DMS153 treated with DMSO at 0.1 percent for 48 hours (cell line): ENCODE data around the gene TMEM243.

Experiments
- DNase-seq: peaks from one replicate; lab custom pipeline; 2025; ENCODE audit not compliant: unreplicated experiment; lab: John Stamatoyannopoulos, UW

The TMEM243 gene

DNA sequence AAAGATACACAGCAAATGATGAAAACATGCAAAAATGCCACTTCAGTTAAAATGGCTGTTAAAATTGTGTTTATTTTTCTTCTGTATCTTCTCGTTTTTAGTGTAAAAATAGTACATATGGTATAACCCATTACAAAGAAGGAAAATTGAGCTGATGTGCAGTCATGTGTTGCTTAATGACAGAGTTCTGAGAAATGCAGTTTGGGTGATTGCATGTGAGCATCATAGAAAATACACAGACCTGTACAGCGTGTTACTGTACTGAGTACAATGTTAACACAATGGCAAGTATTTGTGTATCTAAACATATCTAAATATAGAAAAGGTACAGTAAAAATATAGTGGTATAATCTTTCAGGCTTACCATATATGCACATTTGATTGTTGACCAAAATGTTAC lies 60.0 kb downstream of the TMEM243 start:
- DNase-seq, result no peak

DNA sequence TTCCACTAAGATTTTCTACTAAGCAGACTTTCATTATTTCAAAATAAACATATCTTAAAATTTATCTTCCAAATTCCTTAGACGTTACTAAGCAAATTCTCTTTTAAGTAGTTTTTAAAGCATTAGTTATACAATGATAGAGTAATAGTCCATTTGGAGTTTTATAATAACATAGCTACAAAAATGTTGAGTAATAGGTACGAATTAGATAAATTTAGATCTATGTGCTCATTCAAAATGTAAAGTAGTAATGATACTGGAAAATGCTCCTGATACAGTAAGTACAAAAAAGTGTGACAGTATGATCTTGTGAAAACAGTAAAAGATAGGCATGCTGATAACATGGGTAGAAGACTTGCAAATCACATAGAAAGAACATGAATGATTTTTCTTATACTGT lies 62.8 kb downstream of the TMEM243 start:
- DNase-seq, result no peak

DNA sequence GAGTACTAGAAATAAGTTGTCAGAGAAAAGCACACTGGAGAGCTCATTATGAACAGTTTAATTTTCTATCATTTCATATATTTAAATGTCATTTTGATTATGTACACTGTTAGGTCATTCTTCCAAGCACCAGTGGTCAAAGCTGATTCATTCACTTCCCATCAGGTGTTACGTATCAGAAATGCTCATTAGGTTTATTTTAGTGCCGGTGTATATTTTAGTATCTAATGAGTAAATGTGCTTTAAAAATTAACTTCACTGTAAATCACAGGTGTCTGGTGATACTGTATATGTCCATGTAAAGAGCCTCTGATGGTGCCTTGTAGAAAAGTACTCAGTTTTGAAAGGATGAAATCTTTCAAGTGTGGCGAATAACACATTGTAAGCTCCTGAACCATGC lies 63.7 kb downstream of the TMEM243 start:
- DNase-seq, result no peak

DNA sequence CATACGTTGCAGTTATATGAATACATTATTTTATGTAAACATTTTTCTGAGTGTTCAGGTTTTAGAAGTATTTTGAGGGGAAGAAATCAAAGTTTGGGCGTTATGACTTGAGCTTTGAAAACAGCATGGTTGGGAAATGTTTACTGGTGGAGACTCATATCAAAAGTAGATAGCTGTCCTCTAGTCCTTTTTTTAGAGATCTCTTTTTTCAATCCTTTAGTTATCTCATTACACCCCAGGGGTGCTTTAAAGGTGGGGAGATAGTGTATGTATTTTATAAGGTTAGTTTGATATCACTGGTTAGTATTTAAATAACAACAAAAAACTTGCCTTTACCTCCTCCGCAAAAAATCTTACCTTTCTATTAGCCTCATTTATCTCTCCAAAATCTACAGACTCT lies 65.0 kb downstream of the TMEM243 start:
- DNase-seq, result no peak

DNA sequence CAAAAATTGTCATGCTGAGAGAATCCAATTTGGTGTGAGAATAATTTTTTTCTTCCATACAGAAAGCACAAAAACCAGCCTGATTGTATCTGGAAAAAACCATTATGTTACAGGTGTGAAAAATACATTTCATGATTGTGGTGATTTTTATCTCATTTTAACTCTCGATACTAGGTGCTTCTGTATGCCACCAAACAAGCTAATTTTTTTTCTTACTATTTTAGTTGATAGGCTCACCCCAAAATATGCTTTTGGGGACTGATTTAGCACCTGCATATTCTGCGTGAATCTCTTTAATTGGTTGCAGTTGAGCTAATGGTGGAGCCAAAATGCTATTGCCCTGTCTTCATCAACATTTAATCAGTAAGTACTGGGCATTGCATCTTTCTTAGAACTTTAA lies 65.4 kb downstream of the TMEM243 start:
- no peak for DNase-seq

DNA sequence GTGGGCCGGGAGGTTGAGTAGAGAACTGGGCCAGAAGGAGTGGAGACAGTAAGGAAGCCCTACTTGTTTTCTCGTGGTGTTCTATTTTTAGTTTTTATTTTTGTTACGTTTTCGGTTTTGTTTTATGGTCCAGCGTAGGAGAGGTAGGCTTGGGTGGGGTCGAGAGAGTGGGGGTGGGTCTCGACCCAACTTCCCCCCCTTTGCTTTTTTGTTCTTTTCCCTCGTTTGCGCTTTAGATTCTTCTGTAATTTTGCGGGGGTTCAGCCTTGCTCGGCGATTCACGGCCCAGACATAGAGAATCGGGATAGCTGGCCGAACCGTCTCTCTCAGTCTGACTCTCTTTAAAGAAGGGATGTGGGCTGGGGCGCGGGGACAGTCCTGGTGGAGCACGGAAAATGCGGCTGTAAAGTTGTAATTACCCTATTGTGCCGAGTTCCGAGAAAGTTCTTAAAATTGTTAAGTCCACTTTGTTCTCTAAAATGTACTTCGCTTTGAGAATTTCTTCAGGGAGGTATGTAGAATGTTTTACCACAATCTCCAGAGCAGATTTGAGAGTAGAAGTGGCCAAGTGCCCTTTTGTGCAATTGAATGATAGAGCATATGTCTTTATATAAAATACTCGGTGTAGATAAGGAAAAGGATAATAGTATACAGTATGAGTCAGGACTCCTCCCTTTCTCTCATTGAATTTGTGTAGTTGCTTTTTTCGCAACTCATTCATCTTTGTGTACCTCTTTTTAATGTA lies 66.5 kb downstream of the TMEM243 start:
- DNase-seq, result no peak

DNA sequence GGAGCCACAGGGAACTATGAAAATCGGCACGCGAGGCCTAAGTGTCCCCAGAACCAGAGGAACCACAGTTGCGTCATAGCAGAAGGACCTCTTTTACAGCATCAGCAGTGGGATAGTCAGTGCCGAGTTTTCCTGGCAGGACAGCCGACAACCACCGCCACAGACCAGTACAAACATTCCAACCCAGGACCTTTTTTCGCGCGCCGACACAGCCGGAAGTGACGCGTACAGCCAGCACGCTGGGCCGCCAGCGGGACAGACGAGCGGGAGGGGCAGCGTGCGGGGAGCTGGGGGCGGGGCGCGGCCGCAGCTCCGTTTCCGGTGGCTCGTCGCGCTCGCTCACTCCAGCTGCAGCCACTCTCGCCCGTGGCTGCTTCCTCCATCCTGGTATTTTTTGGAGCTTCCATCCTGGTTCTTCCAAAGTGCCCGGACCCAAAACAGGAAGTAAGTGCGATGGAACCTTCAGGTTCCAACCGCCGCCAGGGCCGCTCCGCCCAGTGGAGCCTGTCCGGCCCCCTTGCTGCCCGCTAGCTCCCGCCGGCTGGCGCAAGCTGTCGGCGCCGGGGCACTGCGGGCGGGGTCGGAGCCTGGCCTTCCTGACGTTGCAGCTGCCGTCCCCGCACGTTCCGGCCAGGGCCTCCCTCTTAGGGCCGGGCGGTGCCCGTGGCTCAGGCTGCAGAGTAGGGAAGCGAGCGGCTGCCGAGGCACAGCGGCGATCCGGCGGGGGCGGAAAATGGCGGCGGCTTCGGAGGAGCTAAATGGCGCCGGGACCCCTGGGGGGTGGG lies 67.2 kb downstream of the TMEM243 start, which contains the start of gene DMTF1:
DMTF1 (plus strand) TSS at position 342 of the 785 bp plus-strand sequence. CDS start 12,489 bp downstream, outside the sequence.
- peak; percentile 85 for DNase-seq

DNA sequence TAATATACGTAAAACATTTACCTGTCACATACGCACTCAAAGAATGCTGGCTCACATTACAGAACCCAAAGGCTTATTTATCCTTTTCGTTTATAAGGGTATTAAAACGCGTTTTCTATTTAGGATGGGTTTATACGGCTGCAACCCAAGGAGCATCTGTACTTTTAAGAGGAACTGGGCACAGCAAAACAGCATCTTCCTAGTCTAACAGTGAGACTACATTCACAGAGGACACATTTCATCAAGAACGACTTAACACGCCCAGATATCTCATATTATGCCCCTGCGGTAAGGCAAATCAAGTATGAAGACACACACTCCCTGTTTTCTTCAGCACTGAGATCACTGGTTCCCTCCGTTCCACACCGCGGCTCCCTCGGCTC lies 67.8 kb downstream of the TMEM243 start:
- peak; percentile 66 for DNase-seq

DNA sequence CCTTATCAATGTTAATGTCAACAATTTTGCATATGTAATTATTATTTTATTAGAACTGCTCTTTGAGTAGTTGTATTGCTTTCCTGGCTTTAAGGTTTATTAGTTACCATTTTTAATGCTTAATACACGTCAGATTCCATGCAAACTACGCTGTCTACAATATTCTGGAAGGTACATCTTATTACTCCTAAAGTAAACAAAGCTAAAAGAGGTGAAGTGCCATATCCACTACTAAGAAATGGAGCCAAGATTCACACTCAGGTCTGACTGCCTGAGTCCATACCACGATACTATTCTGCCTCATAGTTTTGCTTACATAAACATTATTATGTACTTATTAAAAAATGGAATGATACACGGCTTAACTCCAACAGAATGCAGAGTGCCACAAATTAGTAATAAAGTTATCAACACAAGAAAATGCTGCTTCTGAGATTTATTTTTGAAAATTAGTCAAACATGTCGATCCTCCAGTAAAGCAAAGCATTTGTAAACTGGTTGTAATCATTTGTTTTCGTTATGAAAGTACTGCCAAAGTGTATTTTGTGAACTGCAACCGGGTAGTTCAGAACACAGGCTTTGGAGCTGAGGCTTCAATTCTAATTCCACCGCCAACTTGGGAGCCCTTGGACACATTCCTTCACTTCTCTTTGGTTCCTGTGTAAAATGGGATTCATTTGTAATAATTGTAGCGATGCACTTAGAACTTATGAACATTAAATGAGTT lies 68.4 kb downstream of the TMEM243 start:
- no peak for DNase-seq

DNA sequence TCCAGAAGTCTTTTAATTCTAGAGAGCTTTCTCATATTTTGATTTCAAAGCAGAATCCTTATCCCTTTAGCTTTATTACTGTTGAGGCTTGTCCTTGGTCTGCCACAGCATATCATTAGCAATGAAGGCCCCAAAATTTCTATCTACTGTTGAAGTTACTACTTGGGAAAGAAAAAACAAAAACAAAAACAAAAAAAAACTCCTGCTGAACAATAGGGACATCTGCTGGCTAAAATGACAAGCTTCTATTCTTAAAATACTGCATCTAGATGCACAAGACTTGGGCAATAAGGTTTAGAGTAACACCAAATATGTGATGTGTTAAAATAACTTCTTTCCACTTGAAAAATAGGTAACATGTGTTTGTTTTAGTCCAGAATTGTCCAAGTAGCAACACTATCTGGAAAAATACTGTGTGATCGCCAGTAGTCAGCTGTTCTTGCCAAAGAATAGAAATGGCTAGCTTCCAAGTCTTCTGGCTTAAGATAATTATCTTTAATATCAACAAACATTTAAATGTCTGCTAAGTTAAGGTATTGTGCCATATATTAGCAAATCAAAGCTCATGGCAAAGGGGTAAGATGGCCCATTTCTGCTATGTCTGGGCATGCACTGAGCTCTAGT lies 71.1 kb downstream of the TMEM243 start:
- DNase-seq, result peak; percentile 10

DNA sequence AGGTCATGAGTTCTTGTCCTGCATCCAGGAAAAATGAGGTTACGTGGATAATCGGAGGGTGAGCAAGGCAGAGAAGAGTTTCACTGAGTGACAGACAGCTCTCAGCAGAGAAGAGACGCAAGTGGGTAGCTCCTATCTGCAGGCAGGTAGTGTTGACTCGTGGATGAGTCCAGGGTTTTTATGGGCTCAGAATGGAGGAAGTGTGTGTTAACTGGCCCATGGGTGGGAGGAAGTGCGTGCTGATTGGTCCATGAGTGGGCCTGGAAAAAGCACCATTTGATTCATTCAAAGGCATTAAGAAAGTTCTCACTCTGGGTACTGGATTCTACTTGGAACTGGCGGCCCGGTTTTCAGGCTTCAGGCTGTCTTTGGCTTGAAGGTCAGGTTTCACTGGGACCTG lies 72.0 kb downstream of the TMEM243 start:
- DNase-seq, result no peak

DNA sequence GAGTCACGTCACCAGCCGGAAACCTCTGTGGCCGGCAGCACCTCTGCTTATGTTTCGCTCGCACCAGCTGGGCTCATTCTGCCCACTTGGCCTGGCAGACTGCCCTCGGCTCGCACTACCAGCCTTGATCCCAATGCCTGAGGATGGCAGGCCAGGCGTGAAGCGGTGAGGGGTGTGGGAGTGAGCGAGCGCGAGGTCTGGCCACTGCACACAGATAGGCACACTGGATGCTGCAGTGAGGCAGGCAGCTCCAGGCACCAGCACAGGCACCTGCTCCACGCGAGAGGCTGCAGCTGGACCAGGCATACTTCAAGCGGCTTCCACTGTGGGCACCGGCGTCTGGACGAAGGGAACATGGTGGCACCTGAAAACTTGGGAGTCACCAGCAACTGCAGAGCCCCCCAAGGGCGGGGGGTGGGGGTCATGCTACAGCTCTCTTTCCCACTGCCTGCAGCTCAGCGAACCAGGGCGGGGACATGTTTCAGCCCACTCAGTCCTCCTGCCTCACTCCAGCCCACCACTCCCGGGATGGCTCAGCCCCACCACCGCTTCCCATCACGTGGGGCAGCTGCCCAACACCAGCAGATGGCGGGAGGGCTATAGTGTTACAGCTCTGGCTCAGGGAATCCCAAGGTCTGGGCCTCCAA lies 72.7 kb downstream of the TMEM243 start:
- DNase-seq, result no peak
